ENCODE data around the gene AXIN2. TPM values are rescaled to one million over a fixed set of nuclear protein-coding genes. Genes with fewer than 3 reads are reported as not detected.

AXIN2 gene
- polyA plus RNA-seq, 1 donor = 12.4 TPM

DNA sequence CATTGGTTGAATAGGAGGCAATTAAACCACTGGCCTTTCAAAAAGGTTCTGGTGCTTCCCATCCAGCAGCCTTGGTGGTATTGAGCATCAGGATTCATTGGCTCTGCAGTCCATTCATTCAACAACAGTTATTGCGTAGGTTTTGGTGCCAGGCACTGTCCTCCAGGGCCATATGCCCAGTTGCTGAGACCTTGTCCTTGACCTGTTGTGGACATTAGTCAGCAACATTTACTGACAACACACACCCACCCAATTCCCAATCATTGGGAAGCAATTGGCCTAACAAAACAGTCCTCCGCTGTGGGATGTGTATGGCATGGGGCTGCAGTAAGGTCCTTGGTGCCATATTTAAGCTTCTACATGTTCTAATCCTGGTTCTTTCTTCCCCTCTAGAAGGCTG is 82.2 kb downstream of the AXIN2 start:
- Histone ChIP-seq H3K4me1 (ENCODE audit: control insufficient read depth, insufficient read depth, low read length) (peaks cover 7% of the 10 kb centered on the region), H3K27me3 (ENCODE audit: control insufficient read depth, insufficient read depth, low read length) (no peaks in the 10 kb centered on the region), H3K36me3 (ENCODE audit: control insufficient read depth, insufficient read depth, low read length) (no peaks in the 10 kb centered on the region), H3K27ac (ENCODE audit: low read length) (no peak overlapping the region), H3K9me3 (ENCODE audit: control insufficient read depth, low read depth, low read length) (peaks cover 6% of the 10 kb centered on the region), H3K4me3 (ENCODE audit: low read length) (no peak overlapping the region)
- DNase-seq = no peak
- WGBS (ENCODE audit: insufficient coverage, low lambda C conversion rate) = no CpG with 5 or more reads among the region's 2 CpGs
